K562 (cell line): Measurements from ENCODE around the gene TLX2. TPM values are rescaled to one million over a fixed set of nuclear protein-coding genes. Genes with fewer than 3 reads are reported as not detected.

ENCODE experiments used
- CHD4 ChIP-seq: fragments of 200-600 bp; sonication (generic); IDR thresholded peaks from 3 replicates; pipeline ENCODE4 v1.6.1; 2012; ENCODE audit warnings: low read depth, mild to moderate bottlenecking, mixed read lengths, low read length, inconsistent platforms; ENCODE audit not compliant: insufficient read depth, insufficient replicate concordance, poor library complexity, severe bottlenecking
- HIVEP1 ChIP-seq: fragments of 250-450 bp; sonication (Bioruptor Pico); IDR thresholded peaks from 2 replicates; pipeline ENCODE4 v1.4.0; 2020; ENCODE audit warnings: mild to moderate bottlenecking
- MTA2 ChIP-seq: fragments of 450-650 bp; IDR thresholded peaks from 2 replicates; pipeline ENCODE4 v1.6.1; 2016; ENCODE audit warnings: low read depth
- PHF20 ChIP-seq: fragments of 450-650 bp; IDR thresholded peaks from 2 replicates; pipeline ENCODE4 v1.6.1; 2018; ENCODE audit not compliant: partially characterized antibody
- PHF21A ChIP-seq: fragments of 450-650 bp; IDR thresholded peaks from 2 replicates; pipeline ENCODE4 v1.6.1; 2017; ENCODE audit warnings: low read depth, borderline replicate concordance
- RNF2 ChIP-seq: sonication (generic); IDR thresholded peaks from 2 replicates; pipeline ENCODE4 v1.6.1; 2016
- SFPQ ChIP-seq: fragments of 200-400 bp; formaldehyde crosslinking; IDR thresholded peaks from 2 replicates; pipeline ENCODE4 v1.6.1; 2017; ENCODE audit warnings: mild to moderate bottlenecking, low read depth, low read length, moderate library complexity
- SMAD3 ChIP-seq: fragments of 450-650 bp; formaldehyde crosslinking; conservative IDR thresholded peaks from 2 replicates; pipeline ENCODE4 v1.4.0; 2020; ENCODE audit warnings: mild to moderate bottlenecking
- SMAD4 ChIP-seq: fragments of 250-450 bp; sonication (Bioruptor Pico); conservative IDR thresholded peaks from 2 replicates; pipeline ENCODE4 v1.8.0; 2021; ENCODE audit warnings: inconsistent platforms, mild to moderate bottlenecking, moderate library complexity
- TARDBP ChIP-seq: fragments of 450-650 bp; IDR thresholded peaks from 2 replicates; pipeline ENCODE4 v1.6.1; 2016
- TEAD1 ChIP-seq, 2 experiments: fragments of 450-650 bp in 1 of 2; sonication (generic) in 1 of 2; formaldehyde crosslinking; IDR thresholded peaks; 2 replicates each; pipeline versions ENCODE4 v1.4.0 to v1.8.0; 2020 to 2022; ENCODE audit warnings: mild to moderate bottlenecking in 2 of 2, missing genetic modification reagents in 1 of 2
- THRB ChIP-seq: fragments of 450-650 bp; formaldehyde crosslinking; conservative IDR thresholded peaks from 2 replicates; pipeline ENCODE4 v1.4.0; 2022; ENCODE audit warnings: mild to moderate bottlenecking, missing genetic modification characterization
- XRCC5 ChIP-seq: fragments of 200-400 bp; formaldehyde crosslinking; IDR thresholded peaks from 2 replicates; pipeline ENCODE4 v1.6.1; 2017; ENCODE audit warnings: low read depth, mild to moderate bottlenecking, low read length
- ZC3H8 ChIP-seq: fragments of 450-650 bp; IDR thresholded peaks from 2 replicates; pipeline ENCODE4 v1.6.1; 2017
- ZNF431 ChIP-seq: sonication (generic); formaldehyde crosslinking; IDR thresholded peaks from 2 replicates; pipeline ENCODE4 v1.8.0; 2022; ENCODE audit warnings: mild to moderate bottlenecking, missing genetic modification reagents
- ZNF586 ChIP-seq: fragments of 450-650 bp; formaldehyde crosslinking; conservative IDR thresholded peaks from 2 replicates; pipeline ENCODE4 v1.4.0; 2020; ENCODE audit warnings: mild to moderate bottlenecking, moderate library complexity
- ZNF644 ChIP-seq: fragments of 200-800 bp; sonication (Bioruptor generic); IDR thresholded peaks from 2 replicates; pipeline ENCODE4 v1.6.1; 2016; ENCODE audit warnings: low read depth, missing genetic modification characterization, missing compliant biosample characterization
- ZNF79 ChIP-seq: fragments of 250-450 bp; sonication (Bioruptor Pico); IDR thresholded peaks from 2 replicates; pipeline ENCODE4 v1.4.0; 2020; ENCODE audit warnings: low read depth, mild to moderate bottlenecking, moderate library complexity
- ZZZ3 ChIP-seq: fragments of 450-650 bp; IDR thresholded peaks from 2 replicates; pipeline ENCODE4 v1.6.1; 2016; ENCODE audit warnings: antibody characterized with exemption, mild to moderate bottlenecking, moderate library complexity
- polyA plus RNA-seq, 8 experiments: library from polyadenylated mRNA; depleted of rRNA in 4 of 8; stranded (reverse) in 5 of 8; unstranded in 3 of 8; fragments of >200 nt; fragmentation: Nextera tagmentation in 2 of 8; fragmentation: Illumina TruSeq in 1 of 8; extraction: Ambion mirVana in 2 of 8; extraction: Trizol in 1 of 8; gene quantifications; 2 replicates each; pipeline versions ENCODE4 v1.2.1 to v1.2.3, GENCODE V29; 2011 to 2014; ENCODE audit warnings: inconsistent platforms in 1 of 8, missing spikeins in 1 of 8
- total RNA-seq, 7 experiments: library from RNA; depleted of rRNA in 6 of 7; stranded (reverse); fragments of >200 nt in 6 of 7; fragmentation: Illumina TruSeq in 2 of 7; extraction: Trizol in 2 of 7; gene quantifications; 2 replicates each; pipeline versions ENCODE4 v1.2.1 to v1.2.3, GENCODE V29; 2011 to 2021; ENCODE audit warnings: low replicate concordance in 1 of 7
- TF ChIP-seq, protein P1 (sequence below): IDR thresholded peaks from 2 replicates; pipeline ENCODE4 v1.6.1; 2011; ENCODE audit warnings: borderline replicate concordance, low read depth, mild to moderate bottlenecking, moderate library complexity, low read length; ENCODE audit not compliant: insufficient read depth, poor library complexity, severe bottlenecking
- TF ChIP-seq, protein P2 (sequence below): sonication (generic); IDR thresholded peaks from 2 replicates; pipeline ENCODE4 v1.6.1; 2016
- TF ChIP-seq, protein P3 (sequence below): fragments of 250-450 bp; sonication (Bioruptor Pico); IDR thresholded peaks from 2 replicates; pipeline ENCODE4 v1.5.0; 2021

The TLX2 gene
- total and polyA plus RNA-seq, 9 of the 15 experiments (the other 6 are each of a cell fraction or from before 2014, with no cell fraction given) = not detected

GRCh38 chr2:74502720-74503505 is 11.3 kb upstream of the TLX2 start (continued):
- TF ChIP-seq SFPQ (no peak), PHF20 (no peak), PHF21A (0 out of 2 replicates have a peak, but pooled peaks have one; percentile 56), ZNF431 (CRISPR knock-in tag) (no peak; the same call in 1 of the 2 replicates), CHD4 (no peak), XRCC5 (no peak), ZNF586 (CRISPR knock-in tag) (no peak), ZC3H8 (no peak), HIVEP1 (no peak; the same call in 1 of the 2 replicates), ZNF644 (tag) (no peak), ZNF79 (no peak), SMAD4 (CRISPR knock-in tag) (peak; percentile 89; the same call in 1 of the 2 replicates), TEAD1 (CRISPR knock-in tag; IDR thresholded peaks at IDR 0.05) (no peak), THRB (CRISPR knock-in tag) (no peak), MTA2 (no peak), RNF2 (peak; percentile 73; the same call in 1 of the 2 replicates), TARDBP (no peak), SMAD3 (CRISPR knock-in tag) (no peak), ZZZ3 (no peak)
- TF ChIP-seq, protein P1, sequence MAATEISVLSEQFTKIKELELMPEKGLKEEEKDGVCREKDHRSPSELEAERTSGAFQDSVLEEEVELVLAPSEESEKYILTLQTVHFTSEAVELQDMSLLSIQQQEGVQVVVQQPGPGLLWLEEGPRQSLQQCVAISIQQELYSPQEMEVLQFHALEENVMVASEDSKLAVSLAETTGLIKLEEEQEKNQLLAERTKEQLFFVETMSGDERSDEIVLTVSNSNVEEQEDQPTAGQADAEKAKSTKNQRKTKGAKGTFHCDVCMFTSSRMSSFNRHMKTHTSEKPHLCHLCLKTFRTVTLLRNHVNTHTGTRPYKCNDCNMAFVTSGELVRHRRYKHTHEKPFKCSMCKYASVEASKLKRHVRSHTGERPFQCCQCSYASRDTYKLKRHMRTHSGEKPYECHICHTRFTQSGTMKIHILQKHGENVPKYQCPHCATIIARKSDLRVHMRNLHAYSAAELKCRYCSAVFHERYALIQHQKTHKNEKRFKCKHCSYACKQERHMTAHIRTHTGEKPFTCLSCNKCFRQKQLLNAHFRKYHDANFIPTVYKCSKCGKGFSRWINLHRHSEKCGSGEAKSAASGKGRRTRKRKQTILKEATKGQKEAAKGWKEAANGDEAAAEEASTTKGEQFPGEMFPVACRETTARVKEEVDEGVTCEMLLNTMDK = no peak
- TF ChIP-seq, protein P2, sequence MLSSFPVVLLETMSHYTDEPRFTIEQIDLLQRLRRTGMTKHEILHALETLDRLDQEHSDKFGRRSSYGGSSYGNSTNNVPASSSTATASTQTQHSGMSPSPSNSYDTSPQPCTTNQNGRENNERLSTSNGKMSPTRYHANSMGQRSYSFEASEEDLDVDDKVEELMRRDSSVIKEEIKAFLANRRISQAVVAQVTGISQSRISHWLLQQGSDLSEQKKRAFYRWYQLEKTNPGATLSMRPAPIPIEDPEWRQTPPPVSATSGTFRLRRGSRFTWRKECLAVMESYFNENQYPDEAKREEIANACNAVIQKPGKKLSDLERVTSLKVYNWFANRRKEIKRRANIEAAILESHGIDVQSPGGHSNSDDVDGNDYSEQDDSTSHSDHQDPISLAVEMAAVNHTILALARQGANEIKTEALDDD = no peak
- TF ChIP-seq, protein P3, sequence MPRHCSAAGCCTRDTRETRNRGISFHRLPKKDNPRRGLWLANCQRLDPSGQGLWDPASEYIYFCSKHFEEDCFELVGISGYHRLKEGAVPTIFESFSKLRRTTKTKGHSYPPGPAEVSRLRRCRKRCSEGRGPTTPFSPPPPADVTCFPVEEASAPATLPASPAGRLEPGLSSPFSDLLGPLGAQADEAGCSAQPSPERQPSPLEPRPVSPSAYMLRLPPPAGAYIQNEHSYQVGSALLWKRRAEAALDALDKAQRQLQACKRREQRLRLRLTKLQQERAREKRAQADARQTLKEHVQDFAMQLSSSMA (CRISPR knock-in tag) = no peak
